Measurements from ENCODE around the gene NOL12.

DNA sequence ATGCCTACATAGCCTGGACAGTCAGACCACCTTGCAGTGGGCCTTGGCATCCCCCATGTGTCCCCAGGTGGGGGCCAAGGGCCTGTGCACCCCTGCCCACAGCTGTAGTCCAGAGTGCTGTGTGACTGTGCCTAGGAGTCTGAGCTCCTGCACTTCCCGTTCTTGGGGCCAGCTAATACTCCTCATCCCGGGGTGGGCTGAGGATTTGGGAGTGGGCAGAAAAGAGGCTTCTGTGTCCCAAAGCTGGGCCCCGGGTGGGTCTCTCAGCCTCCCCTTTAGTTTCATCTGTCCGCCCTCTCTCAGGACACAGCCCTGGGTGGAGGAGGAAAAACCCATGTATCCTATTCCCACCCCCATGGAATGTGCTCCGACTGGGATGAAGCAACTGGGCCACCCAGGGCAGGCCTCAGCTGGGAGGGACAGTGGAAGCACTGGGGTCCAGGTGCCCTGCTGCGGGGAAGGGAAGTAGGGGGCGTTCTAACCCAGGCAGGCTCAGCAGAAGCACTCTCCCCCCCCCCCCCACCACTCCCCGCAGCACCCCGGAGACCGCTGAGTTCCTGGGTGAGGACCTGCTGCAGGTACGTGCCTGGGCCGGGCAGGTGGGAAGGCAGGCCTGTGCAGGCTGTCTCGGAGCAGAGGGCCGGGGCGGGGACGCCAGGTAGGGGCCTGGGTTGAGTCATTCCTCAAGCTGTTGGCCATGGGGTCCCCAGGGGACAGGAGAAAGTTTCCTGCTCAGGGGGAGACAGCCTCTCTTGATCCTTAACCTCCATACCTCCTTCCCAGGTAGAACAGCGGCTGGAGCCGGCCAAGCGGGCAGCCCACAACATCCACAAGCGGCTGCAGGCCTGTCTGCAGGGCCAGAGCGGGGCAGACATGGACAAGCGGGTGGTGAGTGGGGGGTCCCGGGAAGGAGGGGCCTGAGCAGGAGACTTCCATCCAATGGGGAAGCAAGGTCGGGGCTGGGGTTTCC, 45.3 kb upstream of the NOL12 start:
- TF ChIP-seq POLR2A (IDR thresholded peaks at IDR 0.05) (no peak), EP300 (IDR thresholded peaks at IDR 0.05) (no peak)
- TF ChIP-seq, protein P1, sequence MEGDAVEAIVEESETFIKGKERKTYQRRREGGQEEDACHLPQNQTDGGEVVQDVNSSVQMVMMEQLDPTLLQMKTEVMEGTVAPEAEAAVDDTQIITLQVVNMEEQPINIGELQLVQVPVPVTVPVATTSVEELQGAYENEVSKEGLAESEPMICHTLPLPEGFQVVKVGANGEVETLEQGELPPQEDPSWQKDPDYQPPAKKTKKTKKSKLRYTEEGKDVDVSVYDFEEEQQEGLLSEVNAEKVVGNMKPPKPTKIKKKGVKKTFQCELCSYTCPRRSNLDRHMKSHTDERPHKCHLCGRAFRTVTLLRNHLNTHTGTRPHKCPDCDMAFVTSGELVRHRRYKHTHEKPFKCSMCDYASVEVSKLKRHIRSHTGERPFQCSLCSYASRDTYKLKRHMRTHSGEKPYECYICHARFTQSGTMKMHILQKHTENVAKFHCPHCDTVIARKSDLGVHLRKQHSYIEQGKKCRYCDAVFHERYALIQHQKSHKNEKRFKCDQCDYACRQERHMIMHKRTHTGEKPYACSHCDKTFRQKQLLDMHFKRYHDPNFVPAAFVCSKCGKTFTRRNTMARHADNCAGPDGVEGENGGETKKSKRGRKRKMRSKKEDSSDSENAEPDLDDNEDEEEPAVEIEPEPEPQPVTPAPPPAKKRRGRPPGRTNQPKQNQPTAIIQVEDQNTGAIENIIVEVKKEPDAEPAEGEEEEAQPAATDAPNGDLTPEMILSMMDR (IDR thresholded peaks at IDR 0.05), result no peak

All from gastroesophageal sphincter (tissue), 3 donors.